Stimulated activated CD4-positive, alpha-beta T cell treated with anti-CD3 and anti-CD28 coated beads, Interleukin-2, amount 100 ng/mL, for 24 hours (primary cell): Measurements from ENCODE around the gene KRT73.

Experiments
- DNase-seq, 2 donors: peaks; one replicate each; pipeline ENCODE4 v3.0.0-alpha.2; 2020

The KRT73 gene

GRCh38 chr12:52645120-52645761 lies 26.9 kb upstream of the KRT73 start:
- DNase-seq = no peak

- no peak for DNase-seq
Measured at GRCh38 chr12:52644078-52644415, 25.7 kb upstream of the KRT73 start.

DNA sequence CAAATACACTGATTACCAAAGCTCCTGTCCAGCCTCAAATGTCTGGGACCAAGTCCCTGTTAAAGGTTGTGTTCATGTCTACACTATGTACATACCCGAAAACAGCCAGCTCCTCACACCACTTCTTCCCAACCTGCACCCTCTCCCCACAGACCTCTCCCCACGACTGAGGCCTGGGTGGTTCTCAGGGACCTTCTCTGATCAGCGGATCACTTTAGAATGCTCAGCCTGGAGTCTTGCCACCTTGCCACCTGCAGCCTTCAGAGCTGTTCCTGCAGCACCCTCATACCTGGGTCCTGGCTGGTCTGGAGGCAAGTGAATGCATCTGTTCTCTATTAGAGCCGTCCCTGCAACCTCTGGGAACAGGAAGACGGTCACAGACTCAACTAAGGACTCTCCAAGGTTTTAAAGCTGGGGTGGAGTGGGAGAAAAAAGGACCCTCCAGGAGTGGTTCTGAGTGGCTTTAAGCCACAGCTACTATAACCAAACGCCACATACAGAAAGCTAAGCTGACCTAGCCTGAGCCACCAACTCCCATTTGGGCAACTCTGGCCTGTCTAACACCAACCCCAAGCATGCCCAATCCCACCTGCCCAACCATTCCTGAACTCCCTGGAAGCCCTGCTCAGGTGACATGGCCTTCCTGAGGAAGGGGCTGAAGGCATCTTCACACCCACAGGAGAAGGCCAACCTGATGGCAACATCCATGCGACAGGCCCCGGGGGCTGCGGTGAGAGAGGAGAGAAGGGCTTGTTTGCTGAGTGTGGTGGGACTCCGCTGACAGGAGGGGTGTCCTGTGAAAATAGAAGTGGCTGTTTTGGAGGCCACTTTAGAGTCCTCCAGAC lies 25.1 kb upstream of the KRT73 start:
- no peak for DNase-seq

DNA sequence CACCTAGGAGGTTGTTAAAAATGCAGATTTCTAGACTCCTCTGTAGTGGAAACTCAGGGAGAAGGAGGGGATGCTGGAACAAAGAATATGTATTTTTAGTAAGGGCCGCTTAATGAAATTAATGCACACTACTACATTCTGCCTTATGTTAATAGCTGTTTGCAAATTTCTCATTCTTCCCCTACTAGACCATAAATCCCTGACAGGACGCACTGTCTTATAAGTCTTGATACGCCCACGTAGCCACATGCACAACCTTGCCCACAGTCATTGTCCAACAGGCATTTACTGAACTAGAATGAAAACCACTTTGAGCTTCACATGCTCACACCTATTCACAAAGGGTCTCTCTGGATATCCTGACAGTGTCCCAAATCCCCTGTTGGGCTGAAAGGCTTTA lies 23.1 kb upstream of the KRT73 start:
- DNase-seq = no peak

DNA sequence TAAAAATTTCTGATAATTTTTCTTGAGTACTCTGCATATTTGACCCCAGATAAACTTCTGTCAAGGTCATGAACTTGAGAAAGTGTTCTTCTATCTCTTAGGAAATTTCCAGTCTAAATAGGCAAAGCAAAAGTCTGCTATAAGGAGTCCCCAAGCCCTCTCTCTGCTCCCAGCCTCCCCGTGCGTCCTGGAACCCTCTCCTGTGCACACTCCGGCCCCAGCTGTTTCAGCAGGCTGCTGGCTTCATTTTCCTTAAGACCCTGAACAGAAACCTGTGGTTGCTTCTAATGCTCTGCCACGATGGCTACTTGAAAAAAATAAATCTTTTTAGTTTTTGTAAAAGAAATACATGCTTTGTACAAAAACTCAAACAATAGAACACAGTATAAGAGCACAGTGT lies 18.9 kb upstream of the KRT73 start:
- no peak for DNase-seq

DNA sequence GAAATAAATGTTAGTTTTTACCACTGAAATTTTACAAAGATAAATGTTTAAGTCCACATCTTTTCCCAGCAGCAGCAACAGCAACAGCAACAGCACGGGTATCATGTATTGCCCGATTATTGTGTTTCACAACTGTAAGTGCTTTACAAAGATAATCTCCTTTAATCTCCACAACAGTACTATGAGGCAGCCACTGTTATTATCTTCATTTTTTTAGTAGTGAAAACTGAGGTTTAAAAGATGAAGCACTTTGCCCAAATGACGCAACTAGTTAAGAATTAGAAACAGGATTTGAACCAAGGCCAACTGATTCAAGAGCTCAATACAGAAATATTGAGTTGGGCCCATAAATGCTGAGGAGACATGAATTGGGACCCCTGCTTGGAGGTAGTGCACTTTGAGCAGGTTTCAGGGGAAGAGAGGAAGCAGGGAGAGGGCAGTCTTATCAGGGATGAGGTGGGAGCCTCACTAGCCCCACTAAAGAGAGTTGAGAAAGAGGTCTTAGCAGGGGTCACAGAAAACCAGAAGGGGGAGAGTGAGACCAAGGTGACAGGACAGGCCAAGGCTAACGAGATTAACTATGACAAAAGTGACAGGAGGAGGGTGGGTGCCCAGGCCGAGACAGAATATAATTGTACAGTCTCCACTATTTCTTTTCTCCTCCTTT lies 18.4 kb upstream of the KRT73 start:
- no peak for DNase-seq

DNA sequence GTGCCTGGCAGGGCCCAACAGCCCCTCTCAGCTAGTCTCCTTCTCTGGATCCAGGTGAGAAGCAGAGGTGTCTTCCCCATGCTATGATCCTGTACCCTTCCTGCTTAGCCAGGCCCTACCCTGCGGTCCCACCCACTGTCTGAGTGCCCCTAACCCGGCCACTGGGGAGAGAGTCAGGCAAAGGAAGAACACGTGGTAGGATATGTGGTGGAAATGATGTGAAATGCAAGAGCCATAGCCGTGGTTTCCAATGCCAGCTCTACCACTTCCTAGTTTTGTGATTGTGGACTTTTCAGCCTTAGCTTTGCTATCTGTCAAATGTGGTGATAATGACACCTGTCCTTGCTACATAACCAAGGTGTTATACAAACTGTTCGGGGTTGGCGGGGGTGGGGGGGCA lies 17.8 kb upstream of the KRT73 start:
- DNase-seq = no peak

DNA sequence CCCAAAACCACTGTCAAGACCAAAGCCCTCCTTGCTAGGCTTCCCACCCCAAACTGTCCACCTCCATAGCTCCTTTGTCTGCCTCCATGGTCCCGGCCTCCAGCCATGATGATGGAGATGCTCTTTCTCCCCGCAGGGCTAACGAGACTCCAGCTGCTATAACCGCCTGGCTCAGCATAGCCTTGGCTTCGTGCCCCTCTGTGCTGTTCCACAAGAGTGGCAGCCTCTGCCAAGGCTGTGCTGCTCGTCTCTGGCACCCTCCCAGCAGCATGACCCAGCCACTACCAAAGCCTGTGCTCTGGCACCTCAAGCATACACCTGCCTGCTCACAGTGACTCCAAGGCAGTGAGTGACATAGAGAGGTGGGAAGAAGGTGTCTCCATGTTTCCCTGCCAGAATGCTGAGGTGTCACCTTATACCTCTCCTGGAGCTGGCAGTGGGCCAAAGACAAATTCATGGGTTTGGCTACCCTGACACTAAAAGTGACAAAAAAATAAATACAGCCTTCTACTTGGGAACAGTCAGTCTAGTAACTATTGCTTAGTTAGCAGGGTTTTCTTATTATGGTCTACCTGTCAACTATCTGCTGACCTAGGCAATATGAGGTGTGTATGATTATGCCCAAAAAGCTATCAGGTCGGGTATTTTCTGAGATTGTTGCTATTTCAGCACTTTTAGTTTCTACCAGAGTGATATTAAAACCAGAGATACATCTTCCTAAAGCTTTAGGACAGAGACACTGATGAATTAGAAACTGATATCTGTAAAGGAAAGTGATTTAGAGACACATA lies 16.1 kb upstream of the KRT73 start:
- DNase-seq = no peak

DNA sequence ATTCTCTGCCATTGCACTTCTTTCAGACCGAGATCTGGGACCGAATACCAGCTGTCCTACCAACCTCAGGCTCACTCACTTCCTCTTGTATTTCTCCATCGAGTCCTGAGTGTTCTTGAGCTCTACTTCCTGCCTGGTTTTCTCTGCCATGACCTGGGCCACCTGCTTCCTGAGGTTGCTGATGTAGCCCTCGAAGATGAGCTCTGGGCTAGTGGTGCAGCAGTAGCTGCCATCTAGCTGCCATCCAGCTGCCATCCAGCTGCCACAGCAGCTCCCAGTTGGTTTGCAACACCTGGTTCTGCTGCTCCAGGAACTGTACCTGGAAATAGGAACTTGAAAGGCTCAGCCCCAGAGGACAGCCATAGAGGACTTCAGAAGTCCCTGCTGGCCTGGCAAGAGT lies 15.0 kb upstream of the KRT73 start:
- DNase-seq = no peak

- DNase-seq = no peak
Measured at GRCh38 chr12:52632656-52633055, 14.3 kb upstream of the KRT73 start.

DNA sequence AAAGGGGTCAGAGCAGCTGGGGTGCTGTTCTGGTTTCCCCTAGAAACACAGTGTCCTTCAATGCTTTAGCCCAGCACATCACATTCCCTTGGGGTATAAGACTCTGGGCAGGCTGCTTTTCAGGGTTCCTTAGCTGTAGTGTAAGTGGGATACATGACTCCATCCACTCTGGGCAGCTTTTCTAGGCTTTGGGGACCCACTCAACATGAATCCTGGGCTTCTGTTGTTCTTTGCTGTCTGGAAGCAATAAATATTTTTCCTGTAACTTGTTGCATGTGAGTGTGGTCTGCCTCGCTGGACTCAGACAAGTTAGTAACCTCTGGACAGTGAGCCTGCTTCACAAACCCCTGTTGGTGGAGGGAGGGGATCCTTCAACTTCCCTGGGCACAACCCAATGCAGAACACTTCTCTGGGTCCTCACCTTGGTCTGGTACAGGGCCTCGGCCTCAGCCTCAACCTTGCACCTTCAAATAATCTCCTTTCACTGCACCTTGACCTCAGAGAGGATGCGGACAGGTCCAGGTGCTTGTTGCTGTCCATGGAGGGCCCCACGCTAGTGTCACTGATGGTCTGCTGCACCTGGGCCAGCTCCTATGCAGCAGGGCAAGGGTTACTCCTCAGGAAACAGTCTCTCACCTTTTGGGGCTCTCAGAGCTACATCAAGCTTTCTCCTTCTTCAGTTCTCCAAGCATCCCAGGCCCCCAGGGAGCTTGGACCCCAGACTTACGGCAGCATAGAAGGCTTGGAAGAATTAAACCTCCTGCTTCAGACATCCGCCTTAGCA lies 13.5 kb upstream of the KRT73 start:
- no peak for DNase-seq

DNA sequence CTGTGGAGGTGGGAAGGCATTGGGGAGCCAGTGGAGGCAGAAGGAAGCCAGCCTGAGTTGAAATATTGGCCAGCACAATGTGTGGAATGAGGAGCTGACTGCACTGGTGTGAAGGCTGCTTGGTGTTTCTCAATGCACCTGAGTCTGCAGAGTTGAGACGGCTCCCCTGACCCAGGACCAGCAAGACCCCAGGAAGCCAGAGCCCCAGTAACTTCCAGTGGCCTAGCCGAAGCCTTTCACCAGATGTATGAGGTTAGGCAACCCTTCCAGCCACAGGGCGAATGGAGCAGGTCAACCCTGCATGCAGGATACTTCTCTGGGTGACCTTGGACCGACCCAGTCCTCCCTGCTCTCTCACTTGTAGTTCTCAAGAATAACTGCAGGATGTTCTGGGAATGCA lies 12.9 kb upstream of the KRT73 start:
- no peak for DNase-seq

- DNase-seq = no peak
Measured at GRCh38 chr12:52630599-52631200, 12.3 kb upstream of the KRT73 start.

GRCh38 chr12:52630008-52630500 lies 11.7 kb upstream of the KRT73 start:
- DNase-seq = no peak

DNA sequence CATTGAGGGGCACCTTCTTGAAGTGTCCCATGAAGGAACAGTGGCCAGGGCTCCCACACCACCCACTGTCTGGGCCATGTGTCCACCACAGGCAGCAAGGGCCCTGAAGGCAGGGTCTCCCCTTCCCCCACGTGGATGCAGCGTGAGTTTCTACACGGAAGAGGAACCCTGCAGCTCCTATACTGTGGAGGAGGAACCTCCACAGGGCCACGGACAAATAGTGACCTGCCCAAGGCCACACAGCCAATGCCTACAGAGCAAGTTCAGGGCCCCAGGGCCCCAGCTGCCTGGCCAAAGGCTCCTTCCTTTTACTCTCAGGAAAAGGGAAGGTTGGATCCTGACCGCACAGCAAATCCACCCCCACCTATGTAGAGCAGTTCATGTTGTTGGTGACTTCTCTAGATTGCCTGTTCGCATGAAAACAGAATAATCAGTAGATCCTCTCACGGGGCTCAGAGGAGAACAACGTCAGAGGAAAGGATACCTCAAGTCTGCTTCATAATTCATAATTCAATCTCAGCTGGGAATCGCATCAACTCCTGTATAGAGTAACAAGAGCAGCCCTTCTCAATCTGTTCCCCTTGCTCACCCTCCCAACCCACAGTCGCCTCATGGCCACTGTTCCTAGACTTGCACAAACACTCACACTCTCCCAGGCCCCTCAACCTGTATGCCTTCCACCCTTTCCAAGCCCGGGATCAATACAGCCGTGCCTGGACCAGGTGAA lies 11.1 kb upstream of the KRT73 start:
- DNase-seq = no peak

GRCh38 chr12:52628841-52629240 lies 10.5 kb upstream of the KRT73 start:
- DNase-seq = no peak

DNA sequence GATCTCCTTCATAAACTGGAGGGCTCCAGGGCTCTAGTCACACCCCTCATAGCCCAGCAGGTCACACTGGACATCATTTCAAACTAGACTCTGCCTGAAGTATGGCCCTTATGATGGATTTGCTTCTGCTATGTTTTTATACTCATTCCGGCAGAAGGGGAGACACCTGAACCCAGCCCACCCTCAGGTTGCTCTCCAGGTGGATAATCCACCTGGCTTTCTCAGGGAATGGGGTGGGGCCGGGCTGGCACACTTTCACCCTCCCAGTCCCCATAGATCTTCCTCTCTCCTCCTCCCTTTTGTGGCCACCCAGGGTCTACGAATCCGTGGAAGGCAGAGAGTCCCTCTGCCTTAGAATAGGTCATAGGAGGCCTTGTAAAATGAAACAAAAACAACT lies 9.8 kb upstream of the KRT73 start:
- no peak for DNase-seq

DNA sequence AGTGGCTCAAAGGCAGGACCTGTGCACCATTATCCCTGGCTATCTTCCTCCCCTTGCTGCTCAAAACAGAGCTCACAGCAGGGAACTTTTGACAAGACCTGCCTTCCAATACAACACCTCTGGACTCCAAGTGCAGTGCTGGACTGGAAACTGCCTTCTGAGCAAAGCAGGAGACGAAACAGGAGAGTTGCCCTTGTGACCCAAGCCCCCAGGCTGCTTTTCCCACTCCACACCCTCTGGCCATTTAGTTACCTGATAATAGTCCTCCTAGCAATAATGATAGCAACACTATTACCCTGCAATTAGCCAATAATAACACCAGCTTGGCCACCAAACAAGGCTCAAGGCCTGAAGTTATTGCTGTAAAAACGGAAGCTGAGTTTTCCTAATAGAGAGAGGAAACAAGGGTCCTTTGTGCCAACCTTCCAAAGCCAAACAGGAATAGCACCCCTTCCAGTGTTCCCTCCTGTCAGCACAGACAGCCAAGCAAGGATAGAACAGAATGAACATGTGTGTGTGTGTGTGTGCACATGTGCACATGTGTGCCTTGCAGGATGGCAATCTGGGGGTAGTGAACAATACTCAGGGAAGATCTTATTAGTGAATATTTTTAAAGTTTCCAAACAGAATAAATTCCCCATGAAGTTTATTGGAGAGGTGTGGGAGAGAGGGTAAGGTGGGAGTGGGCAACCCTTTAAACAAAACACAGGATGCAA lies 9.2 kb upstream of the KRT73 start:
- DNase-seq = no peak

DNA sequence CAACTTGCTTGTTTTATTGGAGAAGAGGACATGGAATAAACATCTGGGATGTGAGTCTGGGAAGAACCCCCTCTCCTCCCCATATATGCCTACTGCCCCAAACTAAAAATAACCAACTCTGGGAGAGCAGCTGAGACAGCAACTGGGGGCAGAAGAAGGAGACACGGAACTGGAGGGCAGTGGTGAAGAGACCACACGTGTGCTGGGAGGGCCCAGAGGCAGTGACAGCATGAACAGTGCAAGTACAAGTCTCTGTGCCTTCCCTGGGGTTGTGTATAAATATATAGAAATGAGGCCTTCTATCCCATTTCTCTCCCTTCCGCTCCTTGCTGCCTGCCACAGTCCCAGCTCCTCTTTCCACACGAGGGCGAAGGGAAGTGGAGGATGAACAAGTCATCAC lies 4.0 kb upstream of the KRT73 start:
- DNase-seq = no peak

DNA sequence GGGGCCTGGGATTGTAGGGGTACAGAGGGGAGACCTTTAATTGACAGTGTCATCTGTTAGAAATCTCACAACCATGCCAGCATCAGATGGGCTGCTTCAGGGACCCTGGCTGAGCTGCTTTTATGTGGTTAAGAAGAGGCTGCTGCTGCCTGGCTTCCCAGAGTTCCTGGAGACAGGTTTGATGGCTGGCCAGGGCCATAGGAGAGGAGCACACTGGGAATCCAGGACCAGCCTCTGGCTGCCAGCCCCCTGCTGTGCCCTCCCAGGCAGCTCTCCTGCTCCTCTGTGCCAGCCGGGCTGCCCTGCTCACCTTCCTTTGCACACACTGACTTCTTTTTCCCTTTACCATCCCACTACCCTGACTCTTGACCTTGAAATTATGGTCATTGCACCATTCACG lies 507 bp upstream of the KRT73 start:
- no peak for DNase-seq

DNA sequence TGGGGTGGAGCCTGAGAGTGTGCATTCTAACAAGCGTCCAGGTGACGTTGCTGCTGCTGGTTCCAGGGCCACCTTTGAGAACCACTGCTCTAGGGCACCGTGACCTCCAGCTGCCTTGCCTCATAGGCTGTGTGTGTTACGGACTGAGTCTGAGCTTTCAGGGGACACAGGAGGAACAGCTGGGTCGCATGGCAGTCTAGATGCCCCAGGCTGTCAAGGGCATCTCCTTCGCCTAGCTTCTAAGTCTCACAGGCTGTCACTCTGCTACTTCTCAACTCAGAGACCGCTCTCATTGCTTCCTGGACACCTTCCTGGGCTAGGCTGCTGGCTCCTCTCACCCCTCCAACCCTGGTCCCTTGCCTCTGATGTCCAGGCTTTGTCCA lies 965 bp downstream of the KRT73 start:
- DNase-seq = no peak
